PC-3 (cell line): Measurements from ENCODE around the gene CABP1. TPM values are rescaled to one million over a fixed set of nuclear protein-coding genes. Genes with fewer than 3 reads are reported as not detected.

Source experiments
- ATAC-seq: fragments of 200-7000 bp; cut with Tn5 transposase; 2 replicates; pipeline ENCODE4 v1.9.1; 2020; ENCODE audit warnings: mild to moderate bottlenecking, moderate library complexity
- BruUV-seq: library from RNA; stranded (reverse); fragments of 400-500 nt; replicated peaks from 2 replicates; lab custom pipeline; 2021; lab: Mats Ljungman, UMichigan
- CTCF ChIA-PET: fragments of 300-600 bp; sonication (Branson Sonifier 250); formaldehyde crosslinking; loops from one replicate; lab custom pipeline; 2022; ENCODE audit warnings: antibody characterized with exemption; lab: Charles Lee
- POLR2A ChIA-PET: fragments of 300-600 bp; sonication (Branson Sonifier 250); formaldehyde crosslinking; loops from one replicate; lab custom pipeline; 2022; ENCODE audit warnings: antibody characterized with exemption; ENCODE audit not compliant: unreplicated experiment; lab: Charles Lee
- DNase-seq: peaks from one replicate; pipeline ENCODE4 v3.0.0-alpha.2; 2015
- H2AFZ ChIP-seq: fragments of 300-600 bp; sonication (generic); 2 replicates; pipeline ENCODE4 v1.6.0; 2016; ENCODE audit warnings: antibody characterized with exemption, low read length
- H3F3A ChIP-seq: fragments of 300-600 bp; sonication (generic); one replicate; pipeline ENCODE4 v1.6.0; 2017; ENCODE audit warnings: antibody characterized with exemption, low read length, control low read depth, mild to moderate bottlenecking; ENCODE audit not compliant: unreplicated experiment
- H3K27ac ChIP-seq: fragments of 300-600 bp; sonication (generic); 2 replicates; pipeline ENCODE4 v1.5.1; 2016; ENCODE audit warnings: mild to moderate bottlenecking, low read length
- H3K27me3 ChIP-seq: fragments of 300-600 bp; sonication (generic); 2 replicates; pipeline ENCODE4 v1.6.1; 2016; ENCODE audit warnings: low read length, mixed read lengths
- H3K36me3 ChIP-seq: fragments of 300-600 bp; sonication (generic); 2 replicates; pipeline ENCODE4 v1.6.1; 2016; ENCODE audit warnings: low read depth, mixed run types, low read length, mixed read lengths
- H3K4me1 ChIP-seq: fragments of 300-600 bp; sonication (generic); 2 replicates; pipeline ENCODE4 v1.5.1; 2016; ENCODE audit warnings: low read length; ENCODE audit not compliant: insufficient read depth
- H3K4me2 ChIP-seq: fragments of 300-600 bp; sonication (generic); 2 replicates; pipeline ENCODE4 v1.6.0; 2016; ENCODE audit warnings: low read length
- H3K4me3 ChIP-seq: fragments of 300-600 bp; sonication (generic); 2 replicates; pipeline ENCODE4 v1.5.1; 2016; ENCODE audit warnings: mild to moderate bottlenecking, low read length, mixed read lengths
- H3K79me2 ChIP-seq: fragments of 300-600 bp; sonication (generic); 2 replicates; pipeline ENCODE4 v1.6.1; 2017; ENCODE audit warnings: low read length, mixed read lengths
- H3K9ac ChIP-seq: fragments of 300-600 bp; sonication (generic); 2 replicates; pipeline ENCODE4 v1.6.0; 2016; ENCODE audit warnings: mild to moderate bottlenecking, low read length
- H3K9me2 ChIP-seq: fragments of 300-600 bp; sonication (generic); replicated peaks from 2 replicates; pipeline ENCODE4 v1.6.1; 2016; ENCODE audit warnings: mixed run types, low read length, mixed read lengths
- H3K9me3 ChIP-seq: fragments of 300-600 bp; sonication (generic); 2 replicates; pipeline ENCODE4 v1.6.1; 2016; ENCODE audit warnings: low read length, mixed read lengths
- H4K20me1 ChIP-seq: fragments of 300-600 bp; sonication (generic); 2 replicates; pipeline ENCODE4 v1.6.1; 2016; ENCODE audit warnings: low read length, mixed read lengths
- CTCF ChIP-seq: fragments of 300-600 bp; sonication (generic); conservative IDR thresholded peaks from 2 replicates; pipeline ENCODE4 v1.5.1; 2017; ENCODE audit warnings: antibody characterized with exemption, low read depth, mild to moderate bottlenecking, low read length
- EZH2 ChIP-seq: fragments of 300-600 bp; sonication (generic); IDR thresholded peaks from one replicate; pipeline ENCODE4 v1.6.1; 2017; ENCODE audit warnings: antibody characterized with exemption, mild to moderate bottlenecking, low read length; ENCODE audit not compliant: unreplicated experiment
- EZH2phosphoT487 ChIP-seq: fragments of 300-600 bp; sonication (generic); IDR thresholded peaks from 2 replicates; pipeline ENCODE4 v1.6.1; 2018; ENCODE audit warnings: mild to moderate bottlenecking, antibody characterized with exemption, low read length, borderline replicate concordance
- intact Hi-C: fragments of 100-400 bp; cut with micrococcal nuclease; formaldehyde crosslinking; loops from 2 replicates; pipeline ENCODE4 v1.9.0; 2023
- total RNA-seq: library from RNA; depleted of rRNA; stranded (reverse); fragments of >200 nt; gene quantifications from 2 replicates; pipeline ENCODE4 v1.2.3, GENCODE V29; 2014

CABP1 gene
- total RNA-seq, 1 experiment from 2014 or later: not detected

- Histone ChIP-seq H2AFZ (no peak overlapping the region), H3K4me3 (no peak overlapping the region), H3K9me2 (no peaks in the 10 kb centered on the region), H3K4me2 (no peak overlapping the region), H3F3A (no peaks in the 10 kb centered on the region), H3K27ac (no peak overlapping the region), H4K20me1 (no peaks in the 10 kb centered on the region), H3K4me1 (peaks cover 6% of the 10 kb centered on the region), H3K27me3 (no peaks in the 10 kb centered on the region), H3K9ac (no peak overlapping the region), H3K79me2 (no peaks in the 10 kb centered on the region), H3K9me3 (no peaks in the 10 kb centered on the region), H3K36me3 (no peaks in the 10 kb centered on the region)
- ATAC-seq (no peak), DNase-seq (no peak)
- TF ChIP-seq CTCF (no peak), EZH2phosphoT487 (no peak), EZH2 (no peak)
- no TSS peak for BruUV-seq
- intact Hi-C loops: no loop called here
- POLR2A ChIA-PET: no interaction called here
- CTCF ChIA-PET: no interaction called here
Measured at GRCh38 chr12:120674097-120674636, 33.7 kb downstream of the CABP1 start.

GRCh38 chr12:120677765-120678473 lies 37.5 kb downstream of the CABP1 start:
- no TSS peak for BruUV-seq
- no peaks in the 10 kb centered on the region for H3K27me3 ChIP-seq
- TF ChIP-seq EZH2 (no peak), EZH2phosphoT487 (no peak), CTCF (no peak)
- H2AFZ ChIP-seq: no peak overlapping the region
- ATAC-seq (peak; percentile 74), DNase-seq (peak; percentile 53)
- no peak overlapping the region for H3K4me2 ChIP-seq
- H3K79me2 ChIP-seq: no peaks in the 10 kb centered on the region
- no peak overlapping the region for H3K4me3 ChIP-seq
- no peak overlapping the region for H3K9ac ChIP-seq
- H3F3A ChIP-seq: no peaks in the 10 kb centered on the region
- no peak overlapping the region for H3K27ac ChIP-seq
- H4K20me1 ChIP-seq: no peaks in the 10 kb centered on the region
- ChIA-PET POLR2A (no interaction called here), CTCF (interaction anchor here (0.6 kb wide), 1 partner anchor 29 kb away, joined by 3 read pairs; no protein-coding TSS in a partner anchor)
- H3K9me2 ChIP-seq: no peaks in the 10 kb centered on the region
- H3K36me3 ChIP-seq: no peaks in the 10 kb centered on the region
- H3K4me1 ChIP-seq: peaks cover 6% of the 10 kb centered on the region
- intact Hi-C loops: no loop called here
- no peaks in the 10 kb centered on the region for H3K9me3 ChIP-seq

GRCh38 chr12:120678572-120678971 lies 38.1 kb downstream of the CABP1 start:
- no TSS peak for BruUV-seq
- DNase-seq (no peak), ATAC-seq (peak; percentile 26; the same call in 1 of the 2 replicates)
- H3K4me1 ChIP-seq: peaks cover 6% of the 10 kb centered on the region
- TF ChIP-seq EZH2phosphoT487: no peak
- H3F3A ChIP-seq: no peaks in the 10 kb centered on the region
- intact Hi-C loops: no loop called here
- no peak overlapping the region for H2AFZ ChIP-seq
- H3K9ac ChIP-seq: no peak overlapping the region
- H3K9me3 ChIP-seq: no peaks in the 10 kb centered on the region
- H3K27me3 ChIP-seq: no peaks in the 10 kb centered on the region
- H3K27ac ChIP-seq: no peak overlapping the region
- H4K20me1 ChIP-seq: no peaks in the 10 kb centered on the region
- H3K4me3 ChIP-seq: no peak overlapping the region
- H3K9me2 ChIP-seq: no peaks in the 10 kb centered on the region
- no peaks in the 10 kb centered on the region for H3K79me2 ChIP-seq
- CTCF ChIA-PET: no interaction called here
- H3K4me2 ChIP-seq: no peak overlapping the region
- H3K36me3 ChIP-seq: no peaks in the 10 kb centered on the region
- POLR2A ChIA-PET: interaction anchor here (0.6 kb wide), 1 partner anchor 80 kb away, joined by 3 read pairs; no protein-coding TSS in a partner anchor
